NB4 (cell line): ENCODE measurements around the gene RCOR3.
"Not testable (repeated sequence)": the region's sequence is repeated elsewhere in the genome, so short reads cannot be mapped to it uniquely, and the experiment has no call there.

Experiments
- DNase-seq: peaks from one replicate; pipeline ENCODE4 v3.0.0; 2010; ENCODE audit warnings: low read depth
- H3K4me3 ChIP-seq: one replicate; pipeline ENCODE4 v1.5.1; 2011; ENCODE audit warnings: mild to moderate bottlenecking, low read depth, low read length, moderate library complexity
- MAX ChIP-seq: IDR thresholded peaks from 2 replicates; pipeline ENCODE4 v1.6.1; 2011; ENCODE audit warnings: low read depth, low read length
- MYC ChIP-seq: IDR thresholded peaks from 2 replicates; pipeline ENCODE4 v1.6.1; 2011; ENCODE audit warnings: low read depth, low read length
- POLR2A ChIP-seq: IDR thresholded peaks from 2 replicates; pipeline ENCODE4 v1.6.1; 2011; ENCODE audit warnings: mild to moderate bottlenecking; ENCODE audit not compliant: insufficient read length; ENCODE audit errors: extremely low read depth
- TF ChIP-seq, protein P1 (sequence below): IDR thresholded peaks from one replicate; pipeline ENCODE4 v1.5.1; 2012; ENCODE audit warnings: low read depth, low read length

RCOR3 gene

GRCh38 chr1:211237579-211237978 lies 21.6 kb upstream of the RCOR3 start:
- TF ChIP-seq MYC (no peak), MAX (no peak), POLR2A (no peak)
- TF ChIP-seq, protein P1, sequence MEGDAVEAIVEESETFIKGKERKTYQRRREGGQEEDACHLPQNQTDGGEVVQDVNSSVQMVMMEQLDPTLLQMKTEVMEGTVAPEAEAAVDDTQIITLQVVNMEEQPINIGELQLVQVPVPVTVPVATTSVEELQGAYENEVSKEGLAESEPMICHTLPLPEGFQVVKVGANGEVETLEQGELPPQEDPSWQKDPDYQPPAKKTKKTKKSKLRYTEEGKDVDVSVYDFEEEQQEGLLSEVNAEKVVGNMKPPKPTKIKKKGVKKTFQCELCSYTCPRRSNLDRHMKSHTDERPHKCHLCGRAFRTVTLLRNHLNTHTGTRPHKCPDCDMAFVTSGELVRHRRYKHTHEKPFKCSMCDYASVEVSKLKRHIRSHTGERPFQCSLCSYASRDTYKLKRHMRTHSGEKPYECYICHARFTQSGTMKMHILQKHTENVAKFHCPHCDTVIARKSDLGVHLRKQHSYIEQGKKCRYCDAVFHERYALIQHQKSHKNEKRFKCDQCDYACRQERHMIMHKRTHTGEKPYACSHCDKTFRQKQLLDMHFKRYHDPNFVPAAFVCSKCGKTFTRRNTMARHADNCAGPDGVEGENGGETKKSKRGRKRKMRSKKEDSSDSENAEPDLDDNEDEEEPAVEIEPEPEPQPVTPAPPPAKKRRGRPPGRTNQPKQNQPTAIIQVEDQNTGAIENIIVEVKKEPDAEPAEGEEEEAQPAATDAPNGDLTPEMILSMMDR: no peak
- no peak for DNase-seq
- no peak overlapping the region for H3K4me3 ChIP-seq

GRCh38 chr1:211240567-211240966 lies 18.6 kb upstream of the RCOR3 start:
- not testable (repeated sequence) for H3K4me3 ChIP-seq, DNase-seq

DNA sequence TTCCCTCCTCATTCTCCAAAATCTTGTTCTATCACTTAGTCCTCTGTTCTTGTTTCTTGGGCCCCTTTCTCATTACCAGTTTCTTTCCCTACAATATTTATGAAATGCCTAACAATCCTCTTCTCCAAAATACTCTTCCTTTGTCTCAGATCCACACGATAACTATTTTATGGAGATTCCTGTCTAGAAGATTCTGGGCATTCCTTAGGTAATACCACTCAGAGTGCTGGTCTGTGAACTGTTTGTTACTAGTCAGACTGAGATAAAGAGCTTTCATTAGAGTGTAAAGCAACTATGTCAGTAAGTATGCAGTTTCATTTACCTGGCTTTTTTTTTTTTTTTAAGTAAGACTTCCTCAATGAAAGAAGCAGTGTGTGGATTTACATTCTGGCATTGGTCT lies 18.1 kb upstream of the RCOR3 start:
- H3K4me3 ChIP-seq: no peak overlapping the region
- no peak for TF ChIP-seq MYC
- TF ChIP-seq, protein P1: no peak
- TF ChIP-seq MAX: no peak
- TF ChIP-seq POLR2A: no peak
- no peak for DNase-seq

DNA sequence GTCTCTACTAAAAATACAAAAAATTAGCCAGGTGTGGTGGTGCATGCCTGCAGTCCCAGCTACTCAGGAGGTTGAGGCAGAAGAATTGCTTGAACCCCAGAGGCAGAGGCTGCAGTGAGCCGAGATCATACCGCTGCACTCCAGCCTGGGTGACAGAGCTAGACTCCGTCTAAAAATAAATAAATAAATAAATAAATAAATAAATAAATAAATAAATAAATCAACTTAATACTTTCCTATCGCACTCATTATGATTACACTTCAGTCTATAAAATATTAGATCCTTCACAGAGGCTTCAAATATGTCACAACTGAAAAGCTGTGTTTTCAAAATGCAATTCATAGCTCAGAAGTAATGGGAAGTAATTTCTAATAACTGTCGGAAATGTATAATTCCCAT lies 15.5 kb upstream of the RCOR3 start:
- not testable (repeated sequence) for DNase-seq, H3K4me3 ChIP-seq

GRCh38 chr1:211246583-211246982 lies 12.6 kb upstream of the RCOR3 start:
- not testable (repeated sequence) for H3K4me3 ChIP-seq, DNase-seq

DNA sequence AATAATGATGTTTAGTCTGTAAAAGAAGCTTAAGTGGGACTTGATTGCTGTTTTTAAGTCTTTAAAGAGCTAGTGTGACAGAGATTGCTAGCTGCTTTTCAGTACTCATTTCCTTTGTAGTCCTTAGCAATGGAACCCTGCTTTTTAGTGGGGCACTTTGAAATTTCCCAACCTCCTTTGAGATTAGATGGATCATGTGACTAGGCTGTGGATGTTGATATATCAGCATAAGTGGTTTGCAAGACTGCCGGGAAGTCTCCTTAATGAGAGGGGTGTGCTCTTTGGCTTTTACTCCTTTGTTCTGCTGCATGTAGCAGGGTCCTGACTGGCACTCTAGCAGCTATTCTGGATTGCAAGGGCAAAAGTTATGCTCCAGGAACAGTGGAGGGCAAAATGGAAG lies 11.2 kb upstream of the RCOR3 start:
- H3K4me3 ChIP-seq: no peak overlapping the region
- DNase-seq: no peak
- no peak for TF ChIP-seq MAX
- TF ChIP-seq MYC: no peak
- no peak for TF ChIP-seq POLR2A
- TF ChIP-seq, protein P1: no peak

DNA sequence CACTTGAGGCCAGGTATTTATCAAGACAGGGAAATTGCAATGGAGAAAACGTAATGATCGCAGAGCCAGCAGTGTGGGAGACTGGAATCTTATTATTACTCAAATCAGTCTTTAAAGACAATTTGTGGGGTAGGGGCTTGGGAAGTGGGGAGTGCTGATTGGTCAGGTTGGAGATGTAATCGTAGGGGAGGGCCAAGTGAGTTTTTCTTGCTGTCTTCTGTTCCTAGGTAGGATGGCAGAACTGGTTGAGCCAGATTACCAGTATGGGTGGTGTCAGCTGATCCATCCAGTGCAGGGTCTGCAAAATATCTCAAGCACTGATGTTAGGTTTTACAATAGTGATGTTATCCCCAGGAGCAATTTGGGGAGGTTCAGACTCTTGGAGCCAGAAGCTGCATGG lies 9.6 kb upstream of the RCOR3 start:
- DNase-seq, H3K4me3 ChIP-seq: not testable (repeated sequence)

DNA sequence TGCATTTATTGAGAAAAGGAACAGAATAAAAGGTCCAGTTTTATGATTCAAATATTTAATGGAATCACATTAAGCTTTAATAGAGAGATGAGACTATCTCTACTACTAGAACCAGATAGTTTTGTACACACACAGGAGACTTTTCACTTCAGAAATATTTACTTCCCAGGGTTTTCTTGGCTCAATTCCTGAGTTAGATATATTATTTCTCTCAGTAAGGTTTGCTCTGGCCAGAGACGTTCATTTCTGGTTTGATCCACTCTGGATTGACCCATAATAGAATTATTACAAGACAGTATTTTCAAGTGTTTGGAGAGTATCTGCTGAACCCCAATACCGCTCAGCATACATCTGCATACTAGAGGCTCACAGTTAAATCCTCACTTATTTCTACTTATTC lies 1.3 kb upstream of the RCOR3 start:
- H3K4me3 ChIP-seq: peak overlapping the region; percentile 73
- DNase-seq: no peak
- TF ChIP-seq, protein P1: no peak
- TF ChIP-seq MYC (no peak), MAX (no peak), POLR2A (no peak)
